ENCODE results near the gene C1QTNF1.
"Not testable (repeated sequence)": the region's sequence is repeated elsewhere in the genome, so short reads cannot be mapped to it uniquely, and the experiment has no call there.

Gene C1QTNF1

GRCh38 chr17:79006794-79007503 is 17.0 kb upstream of the C1QTNF1 start:
- DNase-seq = no peak

GRCh38 chr17:79007504-79008381 is 16.2 kb upstream of the C1QTNF1 start:
- DNase-seq = no peak

GRCh38 chr17:79008666-79009387 is 15.1 kb upstream of the C1QTNF1 start:
- DNase-seq = no peak

DNA sequence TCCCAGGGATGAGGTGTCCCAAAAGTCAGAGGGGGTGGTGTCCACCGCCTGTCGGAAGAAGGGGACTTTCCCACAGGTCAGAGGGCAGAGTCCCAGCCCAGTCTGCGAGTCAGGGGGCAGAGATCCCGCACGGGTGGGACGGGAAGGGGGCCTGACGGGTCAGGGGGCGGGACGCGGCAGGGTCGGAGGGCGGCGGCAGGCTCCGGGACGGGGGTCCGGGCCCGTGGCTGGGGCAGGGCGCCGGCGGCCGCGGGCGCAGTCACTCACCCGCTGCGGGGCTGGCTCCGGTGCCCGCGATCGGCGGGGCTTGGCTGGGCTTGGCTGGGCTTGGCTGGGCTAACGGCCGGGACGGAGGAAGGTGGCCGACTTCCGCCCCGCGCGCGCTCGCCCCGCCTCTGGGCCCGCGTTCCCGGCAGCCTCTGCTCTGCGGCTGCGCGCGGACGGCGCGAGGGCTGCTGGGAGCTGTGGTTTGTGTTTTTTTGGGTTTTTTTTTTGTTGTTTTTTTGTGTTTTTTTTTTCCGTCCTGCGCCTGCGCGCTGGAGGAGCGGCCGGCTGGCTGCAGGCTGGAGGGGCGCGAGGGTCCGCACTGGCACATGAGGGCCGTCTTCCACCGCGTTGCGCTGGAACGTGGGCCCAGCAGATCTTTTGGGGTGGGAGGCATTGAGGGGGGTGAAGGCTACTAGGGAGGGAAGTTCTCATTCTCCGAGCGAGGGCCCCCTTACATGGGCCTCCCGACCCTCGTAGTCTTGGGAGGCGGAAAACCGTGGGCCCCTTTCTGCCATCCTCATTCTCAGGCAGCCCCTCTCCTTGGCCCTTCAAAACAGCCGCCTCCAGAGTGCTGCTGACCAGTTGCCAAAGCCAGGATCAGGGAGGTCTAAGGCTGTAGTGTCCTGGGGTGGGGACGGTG is 14.3 kb upstream of the C1QTNF1 start, which contains the start of gene CANT1:
Gene CANT1 (minus strand): TSS at position 368 of the 907 bp plus-strand sequence. CDS start 12,142 bp downstream, outside the sequence.
- DNase-seq = peak; percentile 66

DNA sequence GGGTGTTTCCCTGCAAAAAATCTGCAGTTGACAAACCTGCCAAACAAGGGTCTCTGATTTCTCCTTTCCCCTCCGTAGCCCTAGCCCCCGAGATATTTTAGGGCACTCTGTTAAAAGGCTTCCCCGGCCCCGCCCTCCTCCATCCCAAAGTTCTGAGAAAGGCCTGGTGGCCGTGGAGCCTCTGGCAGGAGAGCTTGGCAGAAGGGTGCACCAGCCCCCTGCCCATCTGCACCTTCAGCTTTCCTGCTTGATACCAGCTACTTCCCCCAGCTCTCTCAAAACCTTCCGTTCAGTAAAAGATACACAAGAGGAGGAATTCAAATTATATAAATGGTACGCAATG is 13.7 kb upstream of the C1QTNF1 start:
- no peak for DNase-seq

DNA sequence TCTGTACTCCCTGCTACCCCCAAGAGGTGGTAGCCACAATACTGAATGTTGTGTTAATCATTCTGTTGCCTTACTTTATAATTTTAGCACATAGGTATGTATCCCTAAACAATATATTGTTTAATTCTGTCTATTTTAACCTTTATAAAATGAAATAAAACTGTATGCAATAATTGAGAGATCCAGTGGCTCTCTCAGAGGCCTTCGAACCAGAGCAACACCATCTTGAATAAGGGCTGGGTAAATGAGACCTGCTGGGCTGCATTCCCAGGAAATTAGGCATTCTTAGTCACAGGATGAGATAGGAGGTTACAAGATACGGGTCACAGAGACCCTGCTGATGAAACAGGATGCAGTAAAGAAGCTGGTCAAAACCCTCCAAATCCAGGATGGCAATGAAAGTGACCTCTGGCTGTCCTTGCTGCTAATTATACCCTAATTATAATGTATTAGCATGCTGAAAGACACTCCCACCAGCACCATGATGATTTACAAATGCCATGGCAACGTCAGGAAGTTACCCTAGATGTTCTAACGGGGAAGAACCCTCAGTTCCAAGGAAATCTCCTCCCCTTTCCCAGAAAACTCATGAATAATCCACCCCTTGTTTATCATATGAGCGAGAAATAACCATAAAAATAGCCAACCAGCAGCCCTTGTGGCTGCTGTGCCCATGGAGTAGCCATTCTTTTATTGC is 12.4 kb upstream of the C1QTNF1 start:
- DNase-seq = no peak

DNA sequence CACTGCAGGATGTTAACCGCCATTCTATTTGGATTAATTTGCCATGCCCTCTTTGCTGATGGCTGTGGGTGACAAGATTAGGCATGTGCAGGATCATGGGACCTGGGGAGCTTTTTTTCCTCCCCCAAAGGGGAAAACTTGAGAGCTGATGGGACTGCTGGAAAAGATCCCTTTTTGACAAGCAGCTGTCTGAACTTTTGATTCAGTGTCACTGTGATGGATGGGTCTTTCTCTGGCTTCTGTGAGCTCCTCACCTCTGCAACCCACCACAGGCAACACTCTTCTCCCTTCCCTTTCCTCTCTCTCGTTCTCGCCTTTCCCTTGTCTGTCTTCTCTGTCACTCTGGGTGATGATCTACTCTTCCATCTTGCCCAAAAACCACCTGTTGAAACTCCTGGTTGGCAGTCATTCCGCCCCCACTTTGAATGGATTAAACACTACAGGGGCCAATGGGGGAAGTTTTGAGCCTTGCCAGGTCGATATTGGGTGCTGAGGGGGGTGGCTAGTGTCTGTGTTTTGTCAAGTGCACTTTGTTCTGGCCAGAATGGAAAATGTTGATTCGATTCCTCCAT is 11.3 kb upstream of the C1QTNF1 start:
- no peak for DNase-seq

GRCh38 chr17:79014158-79014758 is 9.7 kb upstream of the C1QTNF1 start:
- DNase-seq = no peak

- no peak for DNase-seq
These were observed 6.2 kb upstream of the C1QTNF1 start for GRCh38 chr17:79017546-79018369.

DNA sequence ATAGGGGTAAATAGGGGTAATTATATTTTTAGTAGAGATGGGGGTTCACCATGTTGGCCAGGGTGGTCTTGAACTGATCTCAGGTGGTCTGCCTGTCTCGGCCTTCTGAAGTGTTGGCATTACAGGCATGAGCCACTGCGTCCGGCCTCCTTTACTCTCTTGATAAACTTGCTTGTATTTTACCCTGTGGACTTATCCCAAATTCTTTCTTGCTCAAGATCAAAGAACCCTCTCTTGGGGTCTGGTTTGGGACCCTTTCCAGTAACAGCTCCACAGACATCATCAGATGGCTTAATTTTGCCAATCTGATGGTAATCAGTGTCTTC is 5.6 kb upstream of the C1QTNF1 start:
- DNase-seq = no peak

GRCh38 chr17:79019261-79019631 is 4.7 kb upstream of the C1QTNF1 start:
- DNase-seq = no peak

DNA sequence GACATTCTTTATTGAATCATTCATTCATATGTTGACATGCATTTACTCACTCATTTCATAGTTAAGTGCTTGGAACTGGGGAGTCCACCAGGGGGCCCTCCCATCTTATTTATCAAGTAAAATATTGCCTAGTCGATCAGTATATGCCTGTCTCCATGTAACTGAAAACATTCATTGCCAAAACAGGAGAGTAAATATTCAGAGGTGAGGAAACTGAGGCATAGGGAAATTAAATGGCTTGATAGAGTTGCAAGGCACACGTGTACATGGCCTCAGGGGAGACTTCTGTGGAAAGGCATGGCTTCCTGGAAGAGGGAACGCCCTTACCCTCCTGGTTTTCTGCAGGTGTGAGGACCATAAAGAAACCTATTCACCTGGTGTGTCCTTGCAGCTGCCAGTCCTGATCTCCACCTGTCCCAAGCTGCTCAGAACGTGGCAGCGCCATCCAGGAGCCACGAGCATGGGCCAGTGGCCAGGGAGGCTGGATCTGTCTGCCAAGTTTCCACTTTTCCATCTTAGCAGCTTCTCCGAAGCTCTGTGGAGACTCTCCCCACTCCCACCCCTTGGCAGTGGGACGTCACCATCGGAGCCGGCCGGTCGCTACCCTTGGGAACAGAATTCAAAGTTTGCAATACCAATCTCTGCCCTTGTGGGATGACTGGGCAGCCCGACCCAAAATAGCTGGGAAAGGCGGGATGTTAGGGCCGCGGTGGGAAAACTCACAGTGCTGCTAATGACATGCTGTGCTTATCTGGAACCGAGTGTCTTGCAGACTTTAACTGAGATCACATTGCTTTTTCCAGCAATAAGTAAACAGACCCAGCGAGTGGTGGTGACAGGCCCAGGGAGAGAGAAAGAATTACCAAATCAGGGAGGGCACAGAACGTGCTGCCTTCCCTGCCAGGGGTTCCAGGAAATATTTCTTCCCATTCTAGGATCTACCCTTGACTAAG is 4.1 kb upstream of the C1QTNF1 start:
- no peak for DNase-seq

DNA sequence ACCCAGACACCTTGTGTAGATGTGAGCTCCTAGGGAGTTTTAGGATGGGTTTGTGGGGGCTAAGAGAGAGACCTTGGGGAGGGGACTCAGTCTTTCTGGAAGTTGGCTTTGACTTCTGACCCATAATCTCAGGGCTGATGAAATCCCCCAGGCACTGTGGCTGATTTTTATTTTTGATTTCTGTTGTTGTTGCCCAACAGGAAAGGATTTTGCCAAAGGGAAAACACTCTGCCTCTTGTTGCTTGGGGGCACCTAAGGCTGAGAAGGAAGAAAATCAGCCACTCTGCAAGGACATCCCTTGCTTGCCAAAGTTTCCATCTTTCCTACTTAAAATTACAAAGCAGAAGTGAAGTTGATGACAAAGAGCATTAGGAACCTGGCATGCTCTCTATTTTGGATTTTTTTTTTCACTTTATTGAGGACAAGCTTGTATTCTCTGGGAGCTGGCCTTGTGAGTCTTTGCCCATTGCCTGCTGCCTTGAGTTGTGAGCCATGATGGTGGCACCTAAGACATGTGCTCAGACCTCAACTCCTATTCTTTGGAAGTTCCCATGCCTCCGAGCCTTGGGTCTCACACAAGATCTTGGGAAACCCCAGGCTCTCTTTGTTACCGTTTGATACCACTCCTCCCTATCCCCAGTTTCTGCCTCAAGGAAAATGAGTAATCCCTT is 3.2 kb upstream of the C1QTNF1 start:
- DNase-seq = no peak

- not testable (repeated sequence) for DNase-seq
These were observed 2.0 kb upstream of the C1QTNF1 start for GRCh38 chr17:79021929-79022328.

DNA sequence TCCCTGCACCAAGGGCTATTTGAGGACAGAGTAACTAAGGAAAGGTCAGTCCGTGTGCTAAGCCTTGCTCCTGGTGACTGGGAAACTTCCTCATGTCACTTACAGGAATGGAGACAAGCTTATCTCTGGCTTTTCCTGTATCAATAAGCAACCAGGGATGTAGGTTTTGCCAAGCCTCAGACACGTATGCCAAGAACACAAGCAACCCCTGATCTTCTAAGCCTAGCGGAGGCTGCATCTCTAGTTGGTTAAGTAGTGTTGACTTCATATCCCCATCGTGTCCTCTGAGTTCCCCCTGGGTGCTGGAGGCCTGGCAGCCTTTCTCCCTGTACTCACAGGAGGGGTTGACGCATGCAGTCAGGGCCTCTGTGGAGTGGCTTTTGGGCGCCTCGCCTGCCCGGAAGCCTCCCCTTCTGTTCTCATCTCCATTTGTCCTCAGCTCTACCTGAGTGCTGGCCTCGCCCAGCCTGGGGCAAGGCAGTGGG is 1.4 kb upstream of the C1QTNF1 start:
- no peak for DNase-seq

DNA sequence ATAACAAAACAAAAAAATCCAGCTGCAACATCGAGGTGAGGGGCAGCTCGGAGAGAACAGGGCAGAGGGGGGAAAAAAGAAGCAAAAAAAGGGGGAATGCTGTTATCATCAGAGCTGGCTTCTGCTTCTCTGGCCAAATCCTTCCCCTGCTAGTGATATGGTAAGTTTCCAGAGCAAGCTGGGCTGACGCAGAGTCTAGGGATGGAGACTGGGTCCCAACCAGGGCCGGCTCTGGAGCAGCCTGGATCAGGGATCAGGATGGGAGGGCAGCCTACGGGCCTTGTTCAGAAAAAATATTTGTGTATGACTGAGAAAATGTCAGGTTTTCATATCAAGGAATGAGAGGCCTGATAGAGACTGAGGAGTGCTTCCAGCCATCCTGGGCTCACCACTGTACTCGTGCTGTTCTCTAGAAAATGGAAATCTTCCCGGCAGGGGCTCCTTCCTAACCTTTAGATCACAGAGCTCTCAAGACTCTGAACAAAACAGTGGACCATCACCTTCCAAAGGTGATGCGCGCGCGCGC is 726 bp upstream of the C1QTNF1 start:
- DNase-seq = no peak

GRCh38 chr17:79024901-79025737 is 1.1 kb downstream of the C1QTNF1 start:
- DNase-seq = no peak
